GM10266 (cell line): ENCODE data around the gene CHPF.
A peak's percentile ranks its signal among the peaks of the same experiment; 100 is the strongest.

ENCODE experiments used
- DNase-seq: peaks from one replicate; pipeline ENCODE4 v3.0.0; 2012; ENCODE audit errors: extremely low spot score
- TF ChIP-seq, protein P1 (sequence below): IDR thresholded peaks from 2 replicates; pipeline ENCODE4 v1.5.1; 2012; ENCODE audit warnings: mild to moderate bottlenecking, low read depth; ENCODE audit not compliant: control insufficient read depth, insufficient read depth; ENCODE audit errors: missing control alignments

CHPF gene

DNA sequence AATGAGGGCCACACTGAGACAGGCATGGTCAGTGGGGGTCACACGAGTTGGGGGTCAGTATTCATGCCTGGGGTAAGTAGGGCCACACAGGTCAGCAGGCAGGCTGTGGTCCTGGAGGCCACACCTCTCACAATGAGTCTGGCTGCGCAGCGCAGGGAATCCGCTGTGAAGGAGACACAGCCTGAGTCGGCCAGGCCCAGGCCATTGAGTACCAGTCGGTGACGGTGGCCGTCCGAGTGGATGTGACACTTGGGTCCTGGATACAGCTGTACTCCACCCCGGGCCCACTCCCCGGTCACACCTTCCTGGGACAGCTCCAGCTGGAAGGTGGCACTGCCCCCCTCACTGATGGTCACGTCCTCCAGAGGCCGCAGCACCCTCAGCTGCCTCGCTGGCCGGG is 10.7 kb upstream of the CHPF start:
- no peak for DNase-seq
- TF ChIP-seq, protein P1, sequence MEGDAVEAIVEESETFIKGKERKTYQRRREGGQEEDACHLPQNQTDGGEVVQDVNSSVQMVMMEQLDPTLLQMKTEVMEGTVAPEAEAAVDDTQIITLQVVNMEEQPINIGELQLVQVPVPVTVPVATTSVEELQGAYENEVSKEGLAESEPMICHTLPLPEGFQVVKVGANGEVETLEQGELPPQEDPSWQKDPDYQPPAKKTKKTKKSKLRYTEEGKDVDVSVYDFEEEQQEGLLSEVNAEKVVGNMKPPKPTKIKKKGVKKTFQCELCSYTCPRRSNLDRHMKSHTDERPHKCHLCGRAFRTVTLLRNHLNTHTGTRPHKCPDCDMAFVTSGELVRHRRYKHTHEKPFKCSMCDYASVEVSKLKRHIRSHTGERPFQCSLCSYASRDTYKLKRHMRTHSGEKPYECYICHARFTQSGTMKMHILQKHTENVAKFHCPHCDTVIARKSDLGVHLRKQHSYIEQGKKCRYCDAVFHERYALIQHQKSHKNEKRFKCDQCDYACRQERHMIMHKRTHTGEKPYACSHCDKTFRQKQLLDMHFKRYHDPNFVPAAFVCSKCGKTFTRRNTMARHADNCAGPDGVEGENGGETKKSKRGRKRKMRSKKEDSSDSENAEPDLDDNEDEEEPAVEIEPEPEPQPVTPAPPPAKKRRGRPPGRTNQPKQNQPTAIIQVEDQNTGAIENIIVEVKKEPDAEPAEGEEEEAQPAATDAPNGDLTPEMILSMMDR, result no peak

DNA sequence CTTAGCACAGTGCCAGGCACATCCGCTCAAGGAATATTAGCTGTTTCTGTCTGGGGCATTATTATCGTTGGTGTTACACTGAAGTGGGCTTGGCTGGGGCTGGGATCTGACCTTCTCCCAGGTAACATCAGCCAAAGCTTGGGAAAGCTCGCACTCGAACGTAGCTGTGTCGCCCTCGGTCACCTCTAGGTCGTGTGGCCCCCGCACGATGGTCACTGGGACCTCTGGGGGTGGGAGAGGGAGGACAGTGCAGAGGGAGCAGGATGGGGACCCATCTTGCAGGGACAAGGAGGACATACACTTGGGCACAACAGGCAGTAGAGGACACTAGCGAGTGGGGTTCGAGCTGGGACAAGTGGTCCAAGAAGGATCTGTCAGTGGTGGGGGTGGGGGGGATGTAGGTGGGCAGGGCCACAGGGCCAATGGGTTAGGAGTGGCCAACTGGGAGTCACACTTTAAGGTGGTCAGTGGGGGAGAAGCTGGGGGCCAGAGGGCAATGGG is 9.9 kb upstream of the CHPF start:
- no peak for DNase-seq
- TF ChIP-seq, protein P1, result no peak

DNA sequence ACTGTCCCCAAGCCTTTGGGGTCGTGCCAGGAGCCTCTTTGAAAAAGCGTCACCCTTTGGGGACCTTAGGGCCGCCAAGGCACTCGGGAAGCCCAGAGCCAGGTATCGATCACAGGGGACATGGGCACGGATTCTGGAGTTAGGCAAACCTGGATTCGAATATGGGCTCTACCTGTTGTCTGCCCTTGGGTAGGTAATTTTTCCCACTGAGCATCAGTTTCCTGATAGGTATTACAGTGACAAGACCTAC is 9.5 kb upstream of the CHPF start:
- no peak for DNase-seq
- TF ChIP-seq, protein P1, result no peak

DNA sequence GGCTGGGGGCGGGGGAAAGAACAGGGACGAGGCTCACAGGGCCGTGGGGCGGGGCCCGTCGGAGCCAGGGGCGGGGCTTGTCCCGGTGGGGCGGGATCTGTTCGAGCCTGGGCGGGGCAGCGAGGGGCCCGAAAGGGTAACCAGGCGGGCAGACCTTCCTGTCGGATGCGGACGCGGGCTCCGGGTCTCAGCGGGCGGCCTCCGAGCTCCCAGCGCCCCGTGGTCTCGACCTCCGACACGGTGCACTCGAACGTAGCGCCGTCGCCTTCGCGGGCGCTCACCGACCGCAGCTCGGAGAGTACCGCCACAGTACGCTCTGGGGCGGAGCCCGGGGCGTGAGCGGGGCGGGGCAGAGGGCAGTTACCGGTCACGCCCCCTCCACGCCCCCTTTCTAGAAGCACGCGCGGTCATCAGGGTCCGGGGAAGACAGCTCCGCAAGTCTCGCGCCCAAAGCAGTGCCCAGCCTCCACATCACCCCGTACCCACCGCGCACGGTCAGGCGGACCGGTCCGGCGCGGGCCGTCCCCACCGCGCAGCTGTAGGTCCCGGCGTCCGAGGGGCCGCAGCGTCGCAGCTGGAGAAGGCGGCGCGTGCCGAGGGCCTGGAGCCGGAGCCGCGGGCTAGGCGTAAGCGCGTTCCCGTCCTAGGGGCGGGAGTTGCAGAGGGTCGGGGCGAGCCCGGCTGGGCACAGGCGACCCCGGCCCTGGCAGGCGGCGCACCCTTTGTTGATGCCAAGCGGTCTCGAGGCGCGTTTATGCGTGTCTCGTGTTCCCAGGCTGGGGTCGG is 9.0 kb upstream of the CHPF start:
- DNase-seq, result peak; percentile 94
- TF ChIP-seq, protein P1, result no peak

DNA sequence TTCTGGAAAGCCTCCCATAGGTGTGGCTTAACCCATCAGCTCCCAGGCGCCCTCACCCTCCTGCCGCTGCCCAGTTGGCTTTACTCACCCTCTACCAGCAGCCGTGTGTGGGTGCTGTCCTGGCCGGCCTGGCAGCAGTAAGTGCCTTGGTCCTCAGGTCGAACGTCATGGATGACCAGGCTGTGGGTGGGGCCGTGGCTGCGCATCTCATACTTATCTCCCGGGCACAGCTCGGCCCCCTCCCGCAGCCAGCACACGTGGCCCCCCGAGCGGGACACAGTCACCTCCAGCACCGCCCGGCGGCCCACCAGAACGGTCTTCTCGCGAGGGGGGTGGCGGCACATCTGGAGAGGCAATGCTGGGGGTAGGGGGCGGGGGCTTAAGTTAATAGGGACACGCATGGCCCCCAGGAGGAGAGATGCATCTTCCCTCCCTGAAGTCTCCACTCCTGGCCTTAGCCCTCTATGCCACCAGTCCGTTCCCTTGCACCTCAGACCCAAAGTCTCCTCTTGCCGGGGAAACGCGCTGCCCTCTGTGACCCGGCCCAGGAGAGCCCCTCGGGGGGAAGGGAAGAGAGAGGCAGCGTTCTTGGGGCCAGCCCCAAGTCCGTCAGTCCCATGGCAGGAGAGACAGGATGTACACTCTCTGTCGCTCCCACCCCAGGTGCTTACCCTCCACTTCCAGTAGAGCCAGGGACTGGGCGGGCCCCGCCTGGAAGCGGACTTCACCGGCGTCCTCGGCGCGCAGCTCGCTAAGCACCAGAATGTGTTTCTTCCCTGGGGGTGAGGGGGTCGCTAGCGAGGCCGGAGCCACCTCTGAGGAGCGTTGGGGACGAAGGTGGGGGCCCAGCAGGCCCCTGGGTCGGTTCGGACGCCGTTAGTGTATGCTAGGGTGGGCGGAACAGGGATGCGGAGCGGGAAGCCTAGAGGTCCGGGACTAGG is 8.1 kb upstream of the CHPF start:
- DNase-seq, result no peak
- TF ChIP-seq, protein P1, result no peak

DNA sequence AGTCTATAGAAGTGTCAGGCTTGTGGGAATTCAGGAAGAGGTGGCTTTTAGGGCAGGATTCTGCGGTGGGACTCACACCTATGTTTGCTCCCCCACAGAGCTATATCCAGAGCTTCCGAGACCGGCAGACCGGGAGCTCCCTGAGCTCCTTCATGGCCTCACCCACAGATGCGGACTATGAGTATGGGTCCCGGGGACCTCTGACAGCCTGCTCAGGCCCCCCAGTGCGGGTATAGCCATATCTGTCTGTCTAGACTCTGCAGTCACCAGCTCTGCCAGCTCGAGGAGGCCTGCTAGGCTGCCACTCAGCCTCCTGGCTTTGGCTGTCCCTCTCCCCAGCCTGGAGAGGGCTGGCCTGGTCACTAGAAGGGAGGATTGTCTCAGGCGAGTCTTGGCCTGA is 6.0 kb upstream of the CHPF start:
- TF ChIP-seq, protein P1, result no peak
- DNase-seq, result no peak

DNA sequence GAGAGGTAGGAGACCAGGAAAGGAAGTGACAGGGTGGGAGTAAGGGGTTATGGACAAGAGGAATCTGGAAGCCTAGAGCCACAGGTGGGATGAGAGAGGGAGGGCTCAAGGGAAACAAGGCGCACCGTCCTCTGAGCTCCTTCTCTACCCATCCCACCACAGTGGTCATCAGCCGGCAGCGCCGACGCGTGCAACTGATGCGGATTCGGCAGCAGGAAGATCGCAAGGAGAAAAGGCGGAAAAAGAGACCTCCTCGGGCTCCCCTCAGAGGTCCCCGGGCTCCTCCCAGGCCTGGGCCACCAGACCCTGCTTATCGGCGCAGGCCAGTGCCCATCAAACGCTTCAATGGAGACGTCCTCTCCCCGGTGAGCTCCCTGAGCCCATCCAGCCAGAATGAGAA is 5.4 kb upstream of the CHPF start:
- TF ChIP-seq, protein P1, result no peak
- DNase-seq, result no peak
